ENCODE results near the gene NOVA2. TPM values are rescaled to one million over a fixed set of nuclear protein-coding genes. Genes with fewer than 3 reads are reported as not detected.

The NOVA2 gene
- total and polyA plus RNA-seq, 2 donors (not counting 1 experiment from before 2014, with no cell fraction given) = not detected

DNA sequence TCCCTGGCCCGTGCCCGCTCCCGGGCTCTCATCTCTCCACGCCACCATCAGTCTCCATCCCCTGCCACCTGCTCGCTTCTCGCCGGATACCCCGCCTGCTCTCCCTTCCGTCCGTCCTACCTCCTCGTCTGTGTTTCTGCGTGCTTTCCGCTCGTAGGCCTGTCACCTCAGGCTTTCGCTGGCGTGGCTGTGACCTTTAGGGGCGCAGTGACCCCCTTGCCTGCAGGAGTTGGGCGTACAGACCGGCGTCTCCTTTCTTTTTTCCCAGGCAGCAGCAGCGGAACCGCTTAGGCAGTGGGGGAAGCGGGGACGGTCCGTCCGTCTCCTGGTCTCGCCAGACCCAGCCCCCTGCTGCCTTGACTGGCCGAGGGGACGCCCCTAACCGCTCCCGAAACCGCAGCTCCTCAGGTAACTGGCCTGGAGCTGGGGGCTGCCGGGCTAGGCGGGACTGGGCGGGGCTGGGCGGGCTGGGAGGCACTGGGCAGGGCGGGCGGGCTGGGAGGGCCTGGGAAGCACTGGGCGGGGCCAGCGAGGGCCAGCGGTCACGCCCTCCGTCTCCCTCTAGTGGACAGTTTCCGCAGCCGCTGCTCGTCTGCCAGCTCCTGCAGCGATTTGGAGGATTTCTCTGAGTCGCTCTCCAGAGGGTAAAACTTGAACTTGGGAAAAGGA is 42.9 kb upstream of the NOVA2 start:
- DNase-seq (peak; percentile 85), ATAC-seq (ENCODE audit: low read depth) (peak; percentile 85)
- 2% methylated on average over 48 of the region's 48 CpGs for WGBS (ENCODE audit: insufficient coverage)
- TF ChIP-seq, protein P1, sequence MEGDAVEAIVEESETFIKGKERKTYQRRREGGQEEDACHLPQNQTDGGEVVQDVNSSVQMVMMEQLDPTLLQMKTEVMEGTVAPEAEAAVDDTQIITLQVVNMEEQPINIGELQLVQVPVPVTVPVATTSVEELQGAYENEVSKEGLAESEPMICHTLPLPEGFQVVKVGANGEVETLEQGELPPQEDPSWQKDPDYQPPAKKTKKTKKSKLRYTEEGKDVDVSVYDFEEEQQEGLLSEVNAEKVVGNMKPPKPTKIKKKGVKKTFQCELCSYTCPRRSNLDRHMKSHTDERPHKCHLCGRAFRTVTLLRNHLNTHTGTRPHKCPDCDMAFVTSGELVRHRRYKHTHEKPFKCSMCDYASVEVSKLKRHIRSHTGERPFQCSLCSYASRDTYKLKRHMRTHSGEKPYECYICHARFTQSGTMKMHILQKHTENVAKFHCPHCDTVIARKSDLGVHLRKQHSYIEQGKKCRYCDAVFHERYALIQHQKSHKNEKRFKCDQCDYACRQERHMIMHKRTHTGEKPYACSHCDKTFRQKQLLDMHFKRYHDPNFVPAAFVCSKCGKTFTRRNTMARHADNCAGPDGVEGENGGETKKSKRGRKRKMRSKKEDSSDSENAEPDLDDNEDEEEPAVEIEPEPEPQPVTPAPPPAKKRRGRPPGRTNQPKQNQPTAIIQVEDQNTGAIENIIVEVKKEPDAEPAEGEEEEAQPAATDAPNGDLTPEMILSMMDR (IDR thresholded peaks at IDR 0.05) = peak; percentile 83
- TF ChIP-seq EZH2 (IDR thresholded peaks at IDR 0.05; ENCODE audit: borderline replicate concordance, insufficient read depth, low read depth, low read length, poor library complexity, severe bottlenecking) = no peak
- Mint-ChIP-seq H3K27me3 (peaks cover 18% of the 10 kb centered on the region), H3K27ac (peak overlapping the region; percentile 69), H3K9me3 (ENCODE audit: insufficient read depth) (no peaks in the 10 kb centered on the region), H3K4me3 (peak overlapping the region; percentile 94), H3K4me1 (peaks cover 18% of the 10 kb centered on the region)
- H2AFZ ChIP-seq (ENCODE audit: insufficient read depth, low read depth, low read length, poor library complexity, severe bottlenecking) = peak overlapping the region; percentile 97
- H3K4me1 ChIP-seq (ENCODE audit: control insufficient read depth in 2 of 2, insufficient read depth in 2 of 2, low read length in 2 of 2) = peaks cover 19 to 22% of the 10 kb centered on the region in 2 donors
- ChIA-PET POLR2A (interaction anchor here (1.2 kb wide), 1 partner anchor 247 kb away, joined by 3 read pairs; the partner anchor contains the start of gene SIX5), CTCF (interaction anchor here (0.9 to 4.9 kb wide), 6 partner anchors 9 to 247 kb away, joined by 3 to 28 read pairs (median 4); partner anchors contain the start of gene SIX5)
- peaks cover 0 to 21% (median 7%) of the 10 kb centered on the region in 4 experiments for H3K27me3 ChIP-seq (replicated peaks in 1 of 4; ENCODE audit: control extremely low read depth in 1 of 4, control insufficient read depth in 3 of 4, insufficient read depth in 4 of 4, low read length in 3 of 4)
- no peaks in the 10 kb centered on the region for H3K79me2 ChIP-seq (ENCODE audit: control insufficient read depth, insufficient read depth, low read length)
- peak overlapping the region; percentile 100 for H3K4me2 ChIP-seq (replicated peaks; ENCODE audit: low read depth, low read length, poor library complexity, severe bottlenecking)
- no peak overlapping the region for H3K27ac ChIP-seq (ENCODE audit: low read length in 2 of 2)
- peaks cover 6% of the 10 kb centered on the region for H4K20me1 ChIP-seq (ENCODE audit: control insufficient read depth, insufficient read depth, low read length, poor library complexity, severe bottlenecking)
- no peaks in the 10 kb centered on the region for H3K36me3 ChIP-seq (replicated peaks in 1 of 2; ENCODE audit: control extremely low read depth in 1 of 2, control insufficient read depth in 1 of 2, extremely low read depth in 1 of 2, insufficient read depth in 2 of 2, low read length in 1 of 2)
- intact Hi-C loops (cut with micrococcal nuclease) = loop anchor here (1.0 to 10.0 kb wide), 7 partner anchors 21 to 1588 kb away; partner anchors contain the start of genes BICRA, CCDC61, SIX5 and SYMPK
- H3K9ac ChIP-seq (ENCODE audit: low read length) = peak overlapping the region; percentile 68
- H3K9me3 ChIP-seq (ENCODE audit: control extremely low read depth in 1 of 3, control insufficient read depth in 2 of 3, insufficient read depth in 1 of 3, low read length in 2 of 3) = peaks cover 0 to 10% (median 0%) of the 10 kb centered on the region in 3 donors
- peak overlapping the region; percentile 65 to 81 (median 76) for H3K4me3 ChIP-seq (ENCODE audit: control extremely low read depth in 1 of 5, extremely low read depth in 1 of 5, insufficient read depth in 1 of 5, low read depth in 2 of 5, low read length in 4 of 5)

All from B cell (primary cell).